Astrocyte of the hippocampus (primary cell): Measurements from ENCODE around the gene TRPM3.

ENCODE experiments used
- DNase-seq: peaks from one replicate; pipeline ENCODE4 v3.0.0; 2011; ENCODE audit warnings: low read depth, low spot score

The TRPM3 gene

DNA sequence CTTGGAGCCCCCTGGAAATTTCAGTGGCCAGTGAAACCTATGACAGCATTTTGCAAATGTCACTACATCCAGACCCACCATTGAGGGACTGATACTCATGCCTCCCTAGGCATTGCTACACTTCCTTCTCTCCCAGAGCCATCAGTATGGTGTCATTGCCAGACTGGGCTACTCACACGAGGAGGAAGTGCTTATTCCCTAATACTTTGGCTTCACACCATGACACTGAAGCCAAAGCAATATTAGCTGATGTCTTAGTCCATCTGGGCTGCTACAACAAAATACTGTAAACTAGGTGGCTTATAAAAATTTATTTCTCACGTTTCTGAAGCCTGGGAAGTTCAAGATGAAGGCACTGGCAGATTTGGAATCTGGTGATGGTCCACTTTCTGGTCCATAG lies 22.6 kb downstream of the TRPM3 start:
- no peak for DNase-seq

- DNase-seq: no peak
These were observed 23.8 kb downstream of the TRPM3 start for GRCh38 chr9:71097671-71098070.

GRCh38 chr9:71096421-71097108 lies 24.9 kb downstream of the TRPM3 start:
- no peak for DNase-seq

GRCh38 chr9:71094708-71095251 lies 26.6 kb downstream of the TRPM3 start:
- no peak for DNase-seq

DNA sequence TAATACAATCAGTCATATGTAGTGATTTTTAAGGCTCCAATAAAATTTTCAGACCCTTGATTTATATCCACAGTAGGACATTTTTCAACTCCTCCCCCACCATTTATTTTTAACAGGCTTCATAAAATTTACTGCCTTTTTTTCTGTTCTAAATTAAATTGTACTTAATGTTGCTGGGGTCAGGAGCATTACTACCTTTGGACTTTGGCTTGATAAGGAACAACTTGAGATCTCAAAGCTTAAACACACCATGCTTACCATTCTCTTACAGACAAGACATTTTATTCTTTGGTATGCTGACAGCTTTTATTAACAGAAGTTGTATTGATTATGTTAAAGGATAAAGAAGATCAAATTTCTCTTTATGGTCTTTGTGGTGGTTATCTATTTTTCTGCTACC lies 30.5 kb downstream of the TRPM3 start:
- no peak for DNase-seq

- peak; percentile 28 for DNase-seq
These were observed 42.0 kb downstream of the TRPM3 start for GRCh38 chr9:71079451-71079850.

GRCh38 chr9:71076096-71076495 lies 45.3 kb downstream of the TRPM3 start:
- DNase-seq: no peak

GRCh38 chr9:71073494-71073893 lies 47.9 kb downstream of the TRPM3 start:
- no peak for DNase-seq

DNA sequence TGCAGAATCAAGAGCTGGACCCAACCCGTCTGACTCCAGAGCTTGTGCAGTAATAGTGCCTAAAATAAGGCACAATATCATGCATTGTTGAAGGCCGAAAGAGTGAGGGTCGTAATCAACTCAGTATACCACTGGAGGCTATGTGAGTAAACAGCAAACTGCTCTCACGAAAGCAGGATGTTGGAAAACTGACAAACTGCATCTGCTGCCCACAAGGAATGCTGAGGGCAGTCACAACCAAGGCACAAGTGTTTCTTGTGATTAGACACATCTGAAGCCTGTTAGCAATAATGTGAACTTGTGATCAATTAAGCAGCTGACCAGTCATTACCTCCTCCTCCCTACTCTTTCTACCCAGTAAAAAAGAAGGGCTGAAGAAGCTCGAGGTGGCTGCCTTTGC lies 48.8 kb downstream of the TRPM3 start:
- DNase-seq: peak; percentile 9

- DNase-seq: no peak
These were observed 49.8 kb downstream of the TRPM3 start for GRCh38 chr9:71071633-71072032.

- no peak for DNase-seq
These were observed 62.8 kb downstream of the TRPM3 start for GRCh38 chr9:71058660-71059059.

DNA sequence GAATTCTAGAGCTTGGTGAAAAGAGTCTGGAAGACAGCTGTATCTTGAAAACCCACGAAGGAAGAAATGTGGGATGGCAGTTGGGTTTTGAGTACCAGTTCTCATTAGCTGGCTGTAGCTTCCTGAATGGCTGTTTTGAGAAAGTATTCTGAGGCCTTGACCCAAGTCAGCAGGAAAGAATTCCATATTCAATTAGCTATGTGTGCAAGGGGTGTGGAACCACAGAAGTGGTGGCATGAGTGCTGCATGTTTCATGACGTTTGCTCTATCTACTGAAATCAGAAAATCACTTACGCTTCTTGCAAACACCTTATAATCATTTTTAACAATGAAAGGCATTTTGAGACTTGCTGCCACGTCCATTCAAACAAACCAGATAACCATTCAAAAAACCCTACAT lies 69.1 kb downstream of the TRPM3 start:
- DNase-seq: peak; percentile 37

DNA sequence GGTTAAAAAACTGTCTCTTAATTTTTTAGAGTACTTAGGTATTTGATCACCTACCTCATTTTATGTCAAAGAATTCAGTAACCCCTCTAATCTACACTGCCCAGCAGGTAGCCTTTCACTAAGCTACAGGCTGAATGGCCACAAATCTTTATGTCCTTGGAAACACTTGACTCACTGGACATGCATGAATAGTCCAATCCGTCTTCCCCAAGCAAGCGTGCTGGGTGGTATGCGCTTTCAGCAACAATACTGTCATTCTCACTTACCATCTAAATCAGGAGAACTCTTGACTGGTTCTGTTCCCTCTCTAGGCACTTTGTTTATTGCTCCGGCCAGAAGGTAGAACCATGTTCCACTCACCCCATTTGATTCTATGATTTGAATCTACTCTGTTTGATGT lies 73.1 kb downstream of the TRPM3 start:
- DNase-seq: no peak

- no peak for DNase-seq
These were observed 78.9 kb downstream of the TRPM3 start for GRCh38 chr9:71042448-71042990.

- no peak for DNase-seq
These were observed 83.9 kb downstream of the TRPM3 start for GRCh38 chr9:71037521-71037920.

DNA sequence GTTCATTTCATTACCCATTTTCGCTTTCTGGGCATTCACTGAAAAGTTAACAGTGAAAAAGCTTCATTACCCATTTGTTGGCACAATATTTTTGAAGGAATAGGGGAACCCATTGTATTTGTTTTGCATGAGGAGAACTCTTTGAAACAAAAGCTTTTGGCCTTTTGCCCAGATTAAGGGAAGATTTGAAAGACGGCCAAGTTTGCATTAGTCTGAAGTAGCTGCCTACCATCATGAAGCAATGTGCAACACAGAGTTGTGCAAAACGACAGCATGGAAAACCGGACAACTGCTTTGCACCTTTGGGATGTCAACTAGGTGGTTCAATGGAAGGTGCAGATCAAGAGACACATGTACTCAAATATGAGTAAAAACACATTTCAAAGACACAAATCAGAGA lies 84.9 kb downstream of the TRPM3 start:
- DNase-seq: peak; percentile 51

GRCh38 chr9:71032779-71033178 lies 88.6 kb downstream of the TRPM3 start:
- DNase-seq: no peak

DNA sequence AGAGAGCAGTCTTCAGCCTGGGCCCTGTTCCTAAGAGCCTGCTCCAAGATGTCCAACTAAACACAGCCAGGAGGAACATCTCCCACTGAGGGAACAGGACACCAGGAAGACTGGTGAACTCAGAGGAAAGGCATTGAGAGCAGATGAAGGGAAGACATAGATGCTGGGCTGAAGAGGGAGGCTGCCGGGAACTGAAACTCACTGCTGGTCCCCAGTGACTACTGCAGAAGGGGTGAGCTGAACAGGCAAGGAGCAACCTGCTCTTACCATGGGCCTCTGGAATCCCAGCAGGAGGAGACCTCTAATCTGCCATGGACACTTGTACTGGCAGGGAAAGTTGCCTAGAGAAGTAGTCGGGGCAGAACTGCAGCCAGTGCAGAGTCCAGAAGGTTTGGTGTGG lies 95.7 kb downstream of the TRPM3 start:
- DNase-seq: no peak

GRCh38 chr9:71025201-71025600 lies 96.2 kb downstream of the TRPM3 start:
- no peak for DNase-seq

DNA sequence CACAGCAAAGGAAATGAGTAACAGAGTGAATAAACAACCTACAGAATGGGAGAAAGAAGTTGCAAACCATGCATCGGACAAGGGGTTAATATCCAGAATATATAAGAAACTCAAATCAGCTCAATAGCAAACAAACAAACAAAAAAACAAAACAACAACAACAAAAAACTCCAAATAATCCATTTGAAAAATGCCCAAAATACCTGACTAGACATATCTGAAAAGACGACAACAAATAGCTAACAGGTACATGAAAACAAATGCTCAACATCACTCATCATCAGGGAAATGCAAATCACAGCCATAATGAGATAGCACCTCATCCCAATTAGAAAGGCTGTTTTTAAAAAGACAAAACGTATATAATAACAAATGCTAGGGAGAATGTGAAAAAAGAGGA lies 111.2 kb downstream of the TRPM3 start:
- DNase-seq: no peak

DNA sequence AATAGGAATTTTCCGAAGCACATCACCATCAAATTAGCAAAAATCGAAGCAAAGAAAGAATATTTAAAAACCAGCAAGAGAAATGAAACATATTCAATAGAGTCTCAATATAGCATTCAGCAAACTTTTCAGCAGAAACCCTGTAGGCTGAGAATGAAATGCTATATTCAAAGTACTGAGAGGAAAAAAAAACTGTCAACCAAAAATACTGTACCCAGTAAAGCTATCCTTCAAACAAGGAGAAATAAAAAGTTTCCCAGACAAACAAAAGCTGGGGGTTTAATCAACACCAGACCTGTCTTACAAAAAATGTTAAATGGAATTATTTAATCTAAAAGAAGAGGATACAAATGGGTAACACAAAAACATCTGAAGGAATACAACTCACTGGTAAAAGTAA lies 116.0 kb downstream of the TRPM3 start:
- no peak for DNase-seq

GRCh38 chr9:71004196-71004595 lies 117.2 kb downstream of the TRPM3 start:
- DNase-seq: no peak

DNA sequence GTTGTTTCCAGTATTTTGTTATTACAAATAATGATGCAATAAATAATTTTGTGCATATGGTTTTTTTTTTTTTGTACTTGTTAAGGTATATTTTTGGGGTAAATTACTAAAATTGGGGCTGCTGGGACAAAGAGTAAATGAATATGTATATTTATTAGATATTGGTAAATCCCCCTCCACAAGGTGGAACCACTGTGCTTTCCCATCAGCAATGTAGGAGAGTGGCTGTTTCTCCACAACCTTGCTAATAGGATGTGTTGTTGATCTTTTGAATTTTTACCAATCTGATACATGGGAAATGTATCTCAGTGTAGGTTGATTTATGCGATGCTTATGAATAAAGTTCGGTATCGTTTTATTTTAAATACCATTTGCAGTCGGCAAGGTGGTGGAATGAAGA lies 118.1 kb downstream of the TRPM3 start:
- DNase-seq: no peak
